ENCODE results near the gene PAK5. TPM values are rescaled to one million over a fixed set of nuclear protein-coding genes. Genes with fewer than 3 reads are reported as not detected.

PAK5 gene
- total RNA-seq, 1 donor, result not detected

GRCh38 chr20:9741996-9742395 lies 96.9 kb downstream of the PAK5 start:
- no peak for DNase-seq (ENCODE audit: low read depth)
- no peak overlapping the region for H3K4me3 ChIP-seq (ENCODE audit: low read depth, low read length)
- TF ChIP-seq, protein P1, sequence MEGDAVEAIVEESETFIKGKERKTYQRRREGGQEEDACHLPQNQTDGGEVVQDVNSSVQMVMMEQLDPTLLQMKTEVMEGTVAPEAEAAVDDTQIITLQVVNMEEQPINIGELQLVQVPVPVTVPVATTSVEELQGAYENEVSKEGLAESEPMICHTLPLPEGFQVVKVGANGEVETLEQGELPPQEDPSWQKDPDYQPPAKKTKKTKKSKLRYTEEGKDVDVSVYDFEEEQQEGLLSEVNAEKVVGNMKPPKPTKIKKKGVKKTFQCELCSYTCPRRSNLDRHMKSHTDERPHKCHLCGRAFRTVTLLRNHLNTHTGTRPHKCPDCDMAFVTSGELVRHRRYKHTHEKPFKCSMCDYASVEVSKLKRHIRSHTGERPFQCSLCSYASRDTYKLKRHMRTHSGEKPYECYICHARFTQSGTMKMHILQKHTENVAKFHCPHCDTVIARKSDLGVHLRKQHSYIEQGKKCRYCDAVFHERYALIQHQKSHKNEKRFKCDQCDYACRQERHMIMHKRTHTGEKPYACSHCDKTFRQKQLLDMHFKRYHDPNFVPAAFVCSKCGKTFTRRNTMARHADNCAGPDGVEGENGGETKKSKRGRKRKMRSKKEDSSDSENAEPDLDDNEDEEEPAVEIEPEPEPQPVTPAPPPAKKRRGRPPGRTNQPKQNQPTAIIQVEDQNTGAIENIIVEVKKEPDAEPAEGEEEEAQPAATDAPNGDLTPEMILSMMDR (IDR thresholded peaks at IDR 0.05; ENCODE audit: insufficient read depth, low read length), result no peak

GRCh38 chr20:9740486-9740885 lies 98.4 kb downstream of the PAK5 start:
- no peak overlapping the region for H3K4me3 ChIP-seq (ENCODE audit: low read depth, low read length)
- TF ChIP-seq, protein P1 (IDR thresholded peaks at IDR 0.05; ENCODE audit: insufficient read depth, low read length), result no peak
- no peak for DNase-seq (ENCODE audit: low read depth)

DNA sequence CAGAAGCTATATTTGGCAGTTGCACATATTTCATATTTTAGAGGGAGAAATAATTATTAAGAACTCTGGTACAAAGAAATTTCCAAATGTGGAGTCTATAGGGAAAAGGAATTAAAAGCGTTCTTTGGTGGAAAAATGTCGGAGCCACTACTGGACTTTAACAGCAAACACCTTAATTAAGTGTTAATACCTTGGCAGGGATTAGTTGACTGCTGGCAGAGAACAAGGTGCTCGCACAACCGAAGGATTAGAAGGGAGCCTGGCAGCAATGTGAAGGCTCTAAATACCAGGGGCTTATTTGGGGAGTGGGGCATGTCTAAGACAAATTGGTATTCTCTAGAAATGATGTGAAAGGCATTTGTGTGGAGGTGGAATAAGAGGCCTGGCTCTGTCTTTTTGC lies 98.9 kb downstream of the PAK5 start:
- TF ChIP-seq, protein P1 (IDR thresholded peaks at IDR 0.05; ENCODE audit: insufficient read depth, low read length), result no peak
- no peak overlapping the region for H3K4me3 ChIP-seq (ENCODE audit: low read depth, low read length)
- DNase-seq (ENCODE audit: low read depth), result no peak

DNA sequence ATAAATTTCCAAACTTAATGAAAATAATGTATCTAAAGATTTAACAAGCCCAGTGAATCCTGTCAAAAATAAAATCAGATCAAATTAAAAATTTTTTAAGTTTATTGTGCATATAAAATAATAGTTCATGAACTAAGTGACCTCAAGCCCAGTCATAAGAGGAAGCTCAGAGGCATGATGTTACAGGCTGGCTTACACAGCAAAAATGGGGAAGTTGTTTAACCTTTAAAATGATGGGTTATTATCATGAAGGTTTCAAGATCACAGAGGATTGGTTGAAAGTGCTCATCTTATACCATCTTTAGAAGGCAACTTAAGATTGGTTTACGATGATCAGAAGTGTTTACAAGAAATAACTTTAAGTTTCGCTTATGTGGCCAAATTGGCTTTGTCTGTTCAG lies 102.5 kb downstream of the PAK5 start:
- H3K4me3 ChIP-seq (ENCODE audit: low read depth, low read length), result no peak overlapping the region
- TF ChIP-seq, protein P1 (IDR thresholded peaks at IDR 0.05; ENCODE audit: insufficient read depth, low read length), result no peak
- DNase-seq (ENCODE audit: low read depth), result no peak

GRCh38 chr20:9723501-9724202 lies 115.2 kb downstream of the PAK5 start:
- TF ChIP-seq, protein P1 (IDR thresholded peaks at IDR 0.05; ENCODE audit: insufficient read depth, low read length), result no peak
- H3K4me3 ChIP-seq (ENCODE audit: low read depth, low read length), result no peak overlapping the region
- DNase-seq (ENCODE audit: low read depth), result no peak

GRCh38 chr20:9711872-9712271 lies 127.0 kb downstream of the PAK5 start:
- no peak for DNase-seq (ENCODE audit: low read depth)
- TF ChIP-seq, protein P1 (IDR thresholded peaks at IDR 0.05; ENCODE audit: insufficient read depth, low read length), result no peak
- H3K4me3 ChIP-seq (ENCODE audit: low read depth, low read length), result no peak overlapping the region

GRCh38 chr20:9710685-9711084 lies 128.2 kb downstream of the PAK5 start:
- H3K4me3 ChIP-seq (ENCODE audit: low read depth, low read length), result no peak overlapping the region
- TF ChIP-seq, protein P1 (IDR thresholded peaks at IDR 0.05; ENCODE audit: insufficient read depth, low read length), result no peak
- DNase-seq (ENCODE audit: low read depth), result no peak

Measured in fibroblast of the aortic adventitia (primary cell).